GM21576 (cell line): ENCODE data around the gene FBXO3.
"Not testable (repeated sequence)": the region's sequence is repeated elsewhere in the genome, so short reads cannot be mapped to it uniquely, and the experiment has no call there.

Source experiments
- ATAC-seq: cut with Tn5 transposase; IDR thresholded peaks from one replicate; pipeline ENCODE4 v1.9.1; 2021; ENCODE audit warnings: mild to moderate bottlenecking, moderate library complexity; ENCODE audit not compliant: unreplicated experiment

Gene FBXO3

GRCh38 chr11:33731723-33732531 is 42.4 kb downstream of the FBXO3 start:
- no peak for ATAC-seq

- ATAC-seq: no peak
Observed at GRCh38 chr11:33730716-33731115, 43.6 kb downstream of the FBXO3 start.

DNA sequence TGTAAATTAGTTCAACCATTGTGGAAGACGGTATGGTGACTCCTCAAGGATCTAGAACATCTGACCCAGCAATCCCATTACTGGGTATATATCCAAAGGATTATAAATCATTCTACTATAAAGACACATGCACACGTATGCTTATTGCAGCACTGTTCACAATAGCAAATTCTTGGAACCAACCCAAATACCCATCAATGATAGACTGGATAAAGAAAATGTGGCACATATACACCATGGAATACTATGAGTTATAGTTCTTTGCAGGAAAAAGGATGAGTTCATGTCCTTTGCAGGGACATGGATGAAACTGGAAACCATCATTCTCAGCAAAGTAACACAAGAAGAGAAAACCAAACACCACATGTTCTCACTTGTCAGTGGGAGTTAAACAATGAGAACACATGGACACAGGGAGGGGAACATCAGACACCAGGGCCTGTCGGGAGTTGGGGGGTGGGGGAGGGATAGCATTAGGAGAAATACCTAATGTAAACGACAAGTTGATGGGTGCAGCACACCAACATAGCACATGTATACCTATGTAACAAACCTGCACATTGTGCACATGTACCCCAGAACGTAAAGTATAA is 45.2 kb downstream of the FBXO3 start:
- ATAC-seq: not testable (repeated sequence)

DNA sequence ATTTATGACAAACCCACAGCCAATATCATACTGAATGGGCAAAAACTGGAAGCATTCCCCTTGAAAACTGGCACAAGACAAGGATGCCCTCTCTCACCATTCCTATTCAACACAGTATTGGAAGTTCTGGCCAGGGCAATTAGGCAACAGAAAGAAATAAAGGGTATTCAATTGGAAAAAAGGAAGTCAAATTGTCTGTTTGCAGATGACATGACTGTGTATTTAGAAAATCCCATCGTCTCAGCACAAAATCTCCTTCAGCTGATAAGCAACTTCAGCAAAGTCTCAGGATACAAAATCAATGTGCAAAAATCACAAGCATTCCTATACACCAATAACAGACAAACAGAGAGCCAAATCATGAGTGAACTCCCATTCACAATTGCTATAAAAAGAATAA is 46.8 kb downstream of the FBXO3 start:
- ATAC-seq: not testable (repeated sequence)

- no peak for ATAC-seq
Observed at GRCh38 chr11:33725496-33725895, 48.8 kb downstream of the FBXO3 start.

DNA sequence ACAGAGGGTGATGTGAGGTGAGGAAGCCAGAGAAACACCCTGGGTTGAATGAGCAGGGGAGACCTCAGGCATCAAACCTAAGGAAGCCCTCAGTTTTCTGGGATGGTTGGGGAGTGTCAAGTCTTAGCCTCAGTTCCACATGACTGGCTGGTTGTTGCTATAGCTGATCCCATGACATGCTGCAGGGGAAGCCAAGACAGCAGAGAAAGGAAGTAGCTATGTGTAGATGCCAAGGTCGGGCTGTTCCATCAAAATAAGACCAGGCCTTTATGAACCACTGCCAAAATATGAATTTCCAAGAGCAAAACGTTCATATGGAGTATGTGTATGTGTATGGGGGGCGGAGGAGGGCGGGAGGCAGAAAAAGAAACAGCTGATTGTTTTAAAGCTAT is 49.7 kb downstream of the FBXO3 start:
- ATAC-seq: no peak

DNA sequence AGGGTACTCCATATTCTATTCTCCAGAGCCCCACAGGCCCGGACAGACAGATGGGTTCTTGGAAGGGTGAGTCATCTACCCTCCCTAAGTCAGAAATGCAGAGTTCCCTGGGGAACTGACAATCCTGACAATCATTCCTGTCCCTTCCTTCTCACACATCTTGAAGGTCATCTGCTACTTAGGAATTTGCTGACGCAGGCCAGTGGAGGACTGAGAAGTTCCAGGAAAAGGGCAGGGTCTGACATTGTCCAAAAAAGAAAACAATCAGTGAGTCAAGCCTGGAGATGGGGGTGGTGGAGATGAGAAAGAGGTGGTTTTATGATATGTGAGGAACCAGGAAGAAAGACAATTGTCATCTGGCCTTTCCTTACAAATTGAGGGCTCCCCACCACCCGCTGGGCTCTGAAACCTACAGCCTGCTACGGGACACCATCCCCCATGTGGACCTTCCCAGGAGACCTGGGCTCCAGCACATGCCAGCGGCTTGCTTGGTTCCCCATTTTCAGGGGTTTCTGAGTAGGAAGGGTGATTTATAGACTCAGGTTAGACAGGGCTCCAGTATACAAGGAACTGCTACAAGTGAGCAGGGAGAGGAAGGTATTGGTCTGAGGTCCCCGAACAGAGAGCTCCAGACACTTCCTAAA is 51.0 kb downstream of the FBXO3 start:
- no peak for ATAC-seq

- peak; percentile 61 for ATAC-seq
Observed at GRCh38 chr11:33722590-33723234, 51.6 kb downstream of the FBXO3 start.

DNA sequence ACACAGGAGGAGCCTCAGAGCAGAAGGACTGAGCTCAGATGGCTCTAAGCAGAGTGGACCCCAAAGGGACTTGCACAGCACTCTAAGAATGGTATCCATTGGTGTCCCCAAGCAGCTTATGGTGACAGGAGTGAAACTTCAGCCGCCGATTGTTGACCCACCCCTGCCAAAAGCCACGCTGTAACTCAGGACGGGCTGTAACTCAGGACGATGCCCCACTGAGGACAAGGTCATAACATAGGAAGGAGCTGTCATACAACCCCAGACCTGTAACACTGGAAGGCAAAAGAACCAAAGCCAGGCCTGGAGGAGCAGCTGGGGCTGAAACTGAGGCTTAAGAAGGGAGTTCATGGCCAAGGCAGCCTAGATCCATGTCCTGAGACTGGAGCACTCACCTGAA is 52.3 kb downstream of the FBXO3 start:
- ATAC-seq: no peak

- no peak for ATAC-seq
Observed at GRCh38 chr11:33721426-33721825, 52.9 kb downstream of the FBXO3 start.

- no peak for ATAC-seq
Observed at GRCh38 chr11:33719587-33719986, 54.7 kb downstream of the FBXO3 start.

DNA sequence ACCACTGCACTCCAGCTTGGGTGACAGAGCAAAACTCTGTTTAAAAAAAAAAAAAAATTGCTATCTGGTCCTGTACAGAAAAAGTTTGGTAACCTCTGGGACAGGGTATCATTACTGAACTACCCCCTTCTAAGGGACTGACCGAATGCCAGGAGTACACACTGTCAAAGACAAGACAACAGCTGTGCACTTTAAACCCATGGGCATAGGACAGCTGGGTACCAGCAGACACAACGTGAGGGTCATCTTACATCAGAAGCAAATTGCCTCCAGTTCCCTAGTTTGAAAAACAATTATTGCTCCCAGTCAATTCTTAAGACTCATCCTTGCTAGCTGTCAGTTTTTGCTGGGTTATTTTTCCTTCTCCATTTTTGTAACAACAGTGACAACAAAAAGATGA is 55.9 kb downstream of the FBXO3 start:
- no peak for ATAC-seq

DNA sequence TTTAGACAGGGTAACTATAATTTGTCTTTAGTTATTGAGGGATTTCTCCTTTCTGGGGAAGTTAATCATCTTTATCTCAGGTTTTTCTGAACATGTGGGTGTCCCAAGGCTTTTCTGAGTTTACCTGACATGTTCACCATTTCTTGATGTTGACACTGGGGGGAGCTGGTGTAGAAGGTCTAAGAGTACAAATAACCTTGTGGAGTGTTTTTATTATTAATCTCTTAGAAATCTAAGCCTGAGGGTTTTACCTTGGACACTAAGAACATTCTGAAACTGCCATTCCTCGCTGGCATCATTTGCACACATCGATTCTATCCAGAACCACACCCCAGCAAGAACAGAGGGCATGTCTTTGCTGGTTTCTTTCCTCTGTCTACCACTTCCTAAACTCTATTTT is 58.1 kb downstream of the FBXO3 start:
- ATAC-seq: no peak

DNA sequence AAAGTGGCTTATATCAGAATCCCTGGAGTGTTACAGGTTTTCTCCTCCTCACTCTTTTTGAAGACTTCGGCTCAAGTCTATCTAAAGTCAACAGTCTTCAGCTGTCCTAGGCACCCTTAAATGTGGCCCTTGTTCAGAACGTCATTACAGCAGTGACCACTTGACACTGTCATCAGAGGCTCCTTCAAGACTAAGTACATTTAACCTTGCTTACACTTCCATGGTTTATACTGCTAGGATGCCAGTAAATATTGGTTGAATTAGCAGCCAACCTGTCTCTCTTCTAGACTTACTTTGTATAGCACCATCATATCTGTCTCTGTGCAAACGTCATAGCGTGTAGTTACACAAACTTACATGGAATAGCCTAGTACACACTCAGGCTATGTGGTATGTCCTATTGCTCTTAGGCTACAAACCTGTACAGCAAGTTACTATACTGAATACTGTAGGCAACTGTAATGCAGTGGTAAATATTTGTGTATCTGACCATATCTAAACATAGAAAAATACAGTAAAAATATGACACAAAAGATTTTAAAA is 60.4 kb downstream of the FBXO3 start:
- no peak for ATAC-seq

DNA sequence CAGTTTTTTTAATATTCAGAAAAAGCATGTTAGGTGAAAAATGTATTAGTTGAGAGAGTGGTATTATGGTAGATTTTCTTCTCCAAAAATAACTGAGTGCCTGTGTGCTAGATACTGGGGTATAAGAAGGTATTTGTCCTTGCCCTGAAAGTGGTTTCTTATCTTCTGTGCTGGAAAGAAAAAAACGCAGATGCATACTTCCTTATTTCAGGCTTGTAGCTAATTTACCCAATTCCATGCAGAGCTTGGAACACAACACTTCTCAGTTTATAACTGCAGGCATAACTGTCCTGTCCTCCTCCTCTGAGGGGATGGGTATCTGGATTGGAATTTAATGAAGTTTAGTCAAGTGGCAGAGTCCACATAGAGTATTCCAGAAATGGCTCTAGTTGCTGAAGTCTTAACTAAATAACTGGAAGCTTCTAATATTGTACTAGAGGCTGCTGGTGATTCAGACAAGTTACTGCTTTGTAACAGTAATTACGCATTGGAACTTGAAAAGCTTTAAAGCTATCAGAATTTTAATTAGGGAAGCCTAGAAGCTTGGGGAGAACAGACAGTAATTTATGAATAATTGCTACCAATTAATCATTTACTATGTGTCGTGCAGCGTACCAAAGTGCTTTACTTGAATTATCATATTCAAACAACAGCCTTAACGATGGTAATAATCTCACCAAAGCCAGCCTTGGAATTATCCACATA is 61.0 kb downstream of the FBXO3 start:
- no peak for ATAC-seq

DNA sequence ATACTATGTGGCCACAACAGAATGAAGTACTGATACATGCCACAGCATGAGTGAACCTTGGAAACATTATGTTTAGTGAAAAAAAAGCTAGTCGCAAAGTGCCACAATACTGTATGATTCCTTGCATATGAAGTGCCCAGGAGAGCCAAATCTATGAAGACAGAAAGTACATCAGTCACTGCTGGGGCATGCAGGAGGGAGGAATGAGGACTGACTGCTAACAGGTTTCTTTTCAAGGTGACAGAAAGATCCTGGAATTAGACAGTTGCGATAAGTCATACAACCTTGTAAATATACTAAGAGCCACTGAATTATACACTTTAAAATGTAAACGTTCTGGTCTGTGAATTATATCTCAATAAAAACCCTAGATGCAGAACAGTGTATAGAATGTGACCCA is 61.9 kb downstream of the FBXO3 start:
- ATAC-seq: no peak

GRCh38 chr11:33709466-33709865 is 64.9 kb downstream of the FBXO3 start:
- ATAC-seq: no peak

- no peak for ATAC-seq
Observed at GRCh38 chr11:33708985-33709384, 65.3 kb downstream of the FBXO3 start.

DNA sequence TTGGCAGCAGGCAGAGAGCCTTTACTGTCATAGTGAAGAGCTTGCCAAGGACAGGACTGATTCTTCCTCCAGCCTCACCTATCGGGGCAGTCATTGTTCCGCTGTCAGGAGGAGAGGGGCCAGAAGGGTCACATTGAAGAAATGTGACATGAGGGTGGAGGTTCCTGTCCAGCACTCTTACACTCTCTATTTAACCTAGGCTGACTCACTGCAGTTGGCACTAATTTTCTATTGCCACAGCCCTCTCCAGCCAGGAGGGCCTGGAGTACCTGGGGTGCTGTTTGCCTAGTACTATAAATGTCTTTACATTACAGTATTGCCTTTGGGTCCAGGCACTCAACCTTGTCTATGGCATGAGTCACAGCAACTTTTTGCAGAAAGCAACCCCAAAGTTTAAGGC is 66.5 kb downstream of the FBXO3 start:
- not testable (repeated sequence) for ATAC-seq

- no peak for ATAC-seq
Observed at GRCh38 chr11:33706966-33707365, 67.4 kb downstream of the FBXO3 start.

GRCh38 chr11:33706546-33706945 is 67.8 kb downstream of the FBXO3 start:
- no peak for ATAC-seq
